OCI-LY7 (cell line): Measurements from ENCODE around the gene TSPAN17.

Experiments
- CTCF ChIP-seq: fragments of 200-600 bp; sonication (generic); conservative IDR thresholded peaks from 2 replicates; pipeline ENCODE4 v1.5.1; 2014; ENCODE audit warnings: mild to moderate bottlenecking, antibody characterized with exemption, low read length, moderate library complexity, mixed read lengths
- EZH2phosphoT487 ChIP-seq: fragments of 200-600 bp; sonication (generic); IDR thresholded peaks from 2 replicates; pipeline ENCODE4 v1.6.1; 2018; ENCODE audit warnings: low read depth, borderline replicate concordance, mild to moderate bottlenecking, mixed run types, antibody characterized with exemption, low read length, moderate library complexity, mixed read lengths

- TF ChIP-seq CTCF, result peak; percentile 62
- no peak for TF ChIP-seq EZH2phosphoT487
Measured at GRCh38 chr5:176647030-176647842, at the start of gene TSPAN17.
